Stimulated activated CD8-positive, alpha-beta memory T cell treated with anti-CD3 and anti-CD28 coated beads, Interleukin-15, amount 100 ng/mL, for 24 hours (primary cell): ENCODE measurements around the gene AMPH.

Source experiments
- DNase-seq: peaks from one replicate; pipeline ENCODE4 v3.0.0-alpha.2; 2020; ENCODE audit warnings: low read depth

The AMPH gene

GRCh38 chr7:38542156-38542555 is 89.0 kb downstream of the AMPH start:
- DNase-seq = no peak

- no peak for DNase-seq
Measured at GRCh38 chr7:38541440-38541839, 89.7 kb downstream of the AMPH start.

- DNase-seq = no peak
Measured at GRCh38 chr7:38539477-38540081, 91.6 kb downstream of the AMPH start.

- DNase-seq = no peak
Measured at GRCh38 chr7:38535073-38535472, 96.1 kb downstream of the AMPH start.

GRCh38 chr7:38525857-38526256 is 105.3 kb downstream of the AMPH start:
- no peak for DNase-seq

GRCh38 chr7:38524786-38525185 is 106.4 kb downstream of the AMPH start:
- no peak for DNase-seq

GRCh38 chr7:38520741-38521140 is 110.4 kb downstream of the AMPH start:
- no peak for DNase-seq

- no peak for DNase-seq
Measured at GRCh38 chr7:38518541-38518940, 112.6 kb downstream of the AMPH start.

- no peak for DNase-seq
Measured at GRCh38 chr7:38512704-38513103, 118.5 kb downstream of the AMPH start.

- DNase-seq = no peak
Measured at GRCh38 chr7:38512291-38512690, 118.9 kb downstream of the AMPH start.

- DNase-seq = no peak
Measured at GRCh38 chr7:38507384-38507783, 123.8 kb downstream of the AMPH start.

- no peak for DNase-seq
Measured at GRCh38 chr7:38506756-38507155, 124.4 kb downstream of the AMPH start.

GRCh38 chr7:38506004-38506403 is 125.2 kb downstream of the AMPH start:
- no peak for DNase-seq

- DNase-seq = no peak
Measured at GRCh38 chr7:38504684-38505083, 126.5 kb downstream of the AMPH start.

- DNase-seq = no peak
Measured at GRCh38 chr7:38502848-38503247, 128.3 kb downstream of the AMPH start.

- DNase-seq = no peak
Measured at GRCh38 chr7:38502289-38502688, 128.9 kb downstream of the AMPH start.

- DNase-seq = no peak
Measured at GRCh38 chr7:38492010-38492409, 139.2 kb downstream of the AMPH start.

- DNase-seq = no peak
Measured at GRCh38 chr7:38482521-38482920, 148.7 kb downstream of the AMPH start.

GRCh38 chr7:38481401-38481800 is 149.8 kb downstream of the AMPH start:
- DNase-seq = no peak

GRCh38 chr7:38478404-38478803 is 152.8 kb downstream of the AMPH start:
- DNase-seq = no peak

- no peak for DNase-seq
Measured at GRCh38 chr7:38477333-38477732, 153.8 kb downstream of the AMPH start.

- DNase-seq = no peak
Measured at GRCh38 chr7:38476764-38477163, 154.4 kb downstream of the AMPH start.

- DNase-seq = no peak
Measured at GRCh38 chr7:38465956-38466355, 165.2 kb downstream of the AMPH start.
